RWPE2 (cell line): Measurements from ENCODE around the gene RCOR3.
"Not testable (repeated sequence)": the region's sequence is repeated elsewhere in the genome, so short reads cannot be mapped to it uniquely, and the experiment has no call there.

ENCODE experiments used
- ATAC-seq: fragments of 200-7000 bp; cut with Tn5 transposase; 3 replicates; pipeline ENCODE4 v1.9.1; 2021; ENCODE audit warnings: low read depth
- DNase-seq: peaks from one replicate; pipeline ENCODE4 v3.0.0-alpha.2; 2020; ENCODE audit warnings: low spot score
- H3K27ac ChIP-seq: fragments of 450-650 bp; 2 replicates; pipeline ENCODE4 v1.5.1; 2017; ENCODE audit warnings: mild to moderate bottlenecking; ENCODE audit not compliant: poor library complexity, severe bottlenecking
- H3K27me3 ChIP-seq: fragments of 250-450 bp; sonication (Bioruptor Pico); 2 replicates; pipeline ENCODE4 v1.5.1; 2021; ENCODE audit warnings: mild to moderate bottlenecking, moderate library complexity; ENCODE audit not compliant: insufficient read depth, poor library complexity, severe bottlenecking
- H3K36me3 ChIP-seq: fragments of 250-450 bp; sonication (Bioruptor Pico); 2 replicates; pipeline ENCODE4 v1.5.1; 2020; ENCODE audit warnings: low read depth, mild to moderate bottlenecking, moderate library complexity
- H3K4me1 ChIP-seq: fragments of 250-450 bp; sonication (Bioruptor Pico); 2 replicates; pipeline ENCODE4 v1.5.1; 2021; ENCODE audit warnings: mild to moderate bottlenecking, moderate library complexity; ENCODE audit not compliant: insufficient read depth, poor library complexity, severe bottlenecking
- H3K4me3 ChIP-seq: fragments of 250-450 bp; sonication (Bioruptor Pico); 2 replicates; pipeline ENCODE4 v1.5.1; 2021; ENCODE audit warnings: mild to moderate bottlenecking, moderate library complexity; ENCODE audit not compliant: severe bottlenecking
- H3K9me3 ChIP-seq: fragments of 250-450 bp; sonication (Bioruptor Pico); 2 replicates; pipeline ENCODE4 v1.5.1; 2021; ENCODE audit warnings: mild to moderate bottlenecking, moderate library complexity; ENCODE audit not compliant: severe bottlenecking
- CTCF ChIP-seq: fragments of 450-650 bp; IDR thresholded peaks from one replicate; pipeline ENCODE4 v1.5.1; 2017; ENCODE audit warnings: mild to moderate bottlenecking, moderate library complexity; ENCODE audit not compliant: poor library complexity, severe bottlenecking

The RCOR3 gene

GRCh38 chr1:211217392-211217791 is 41.8 kb upstream of the RCOR3 start:
- Histone ChIP-seq H3K27ac (no peak overlapping the region), H3K4me1 (no peaks in the 10 kb centered on the region), H3K36me3 (no peaks in the 10 kb centered on the region), H3K27me3 (no peaks in the 10 kb centered on the region), H3K9me3 (no peaks in the 10 kb centered on the region), H3K4me3 (no peak overlapping the region)
- no peak for TF ChIP-seq CTCF
- no peak for ATAC-seq
- DNase-seq = no peak

DNA sequence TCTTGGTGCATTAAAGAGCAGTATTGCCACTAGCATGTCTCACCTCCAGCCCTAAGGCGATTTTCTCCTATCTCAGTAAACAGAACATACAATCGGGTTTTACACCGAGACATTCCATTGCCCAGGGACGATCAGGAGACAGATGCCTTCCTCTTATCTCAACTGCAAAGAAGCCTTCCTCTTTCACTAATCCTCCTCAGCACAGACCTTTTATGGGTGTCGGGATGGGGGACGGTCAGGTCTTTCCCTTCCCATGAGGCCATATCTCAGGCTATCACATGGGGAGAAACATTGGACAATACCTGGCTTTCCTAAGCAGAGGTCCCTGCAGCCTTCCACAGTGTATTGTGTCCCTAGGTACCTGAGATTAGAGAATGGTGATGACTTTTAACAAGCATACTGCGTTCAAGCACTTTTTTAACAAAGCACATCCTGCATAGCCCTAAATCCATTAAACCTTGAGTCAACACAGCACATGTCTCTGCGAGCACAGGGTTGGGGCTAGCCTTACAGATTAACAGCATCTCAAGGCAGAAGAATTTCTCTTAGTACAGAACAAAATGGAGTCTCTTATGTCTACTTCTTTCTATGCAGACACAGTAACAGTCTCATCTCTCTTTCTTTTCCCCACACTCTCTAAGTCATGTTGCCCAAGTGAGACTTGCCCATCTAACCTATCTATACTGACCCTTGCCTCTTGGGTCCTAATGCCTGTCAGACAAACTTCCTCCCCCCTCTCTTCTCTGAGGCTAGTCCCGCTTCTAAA is 36.5 kb upstream of the RCOR3 start:
- not testable (repeated sequence) for H3K4me3 ChIP-seq, ATAC-seq, H3K4me1 ChIP-seq, H3K9me3 ChIP-seq, H3K27me3 ChIP-seq, H3K36me3 ChIP-seq, DNase-seq, H3K27ac ChIP-seq

DNA sequence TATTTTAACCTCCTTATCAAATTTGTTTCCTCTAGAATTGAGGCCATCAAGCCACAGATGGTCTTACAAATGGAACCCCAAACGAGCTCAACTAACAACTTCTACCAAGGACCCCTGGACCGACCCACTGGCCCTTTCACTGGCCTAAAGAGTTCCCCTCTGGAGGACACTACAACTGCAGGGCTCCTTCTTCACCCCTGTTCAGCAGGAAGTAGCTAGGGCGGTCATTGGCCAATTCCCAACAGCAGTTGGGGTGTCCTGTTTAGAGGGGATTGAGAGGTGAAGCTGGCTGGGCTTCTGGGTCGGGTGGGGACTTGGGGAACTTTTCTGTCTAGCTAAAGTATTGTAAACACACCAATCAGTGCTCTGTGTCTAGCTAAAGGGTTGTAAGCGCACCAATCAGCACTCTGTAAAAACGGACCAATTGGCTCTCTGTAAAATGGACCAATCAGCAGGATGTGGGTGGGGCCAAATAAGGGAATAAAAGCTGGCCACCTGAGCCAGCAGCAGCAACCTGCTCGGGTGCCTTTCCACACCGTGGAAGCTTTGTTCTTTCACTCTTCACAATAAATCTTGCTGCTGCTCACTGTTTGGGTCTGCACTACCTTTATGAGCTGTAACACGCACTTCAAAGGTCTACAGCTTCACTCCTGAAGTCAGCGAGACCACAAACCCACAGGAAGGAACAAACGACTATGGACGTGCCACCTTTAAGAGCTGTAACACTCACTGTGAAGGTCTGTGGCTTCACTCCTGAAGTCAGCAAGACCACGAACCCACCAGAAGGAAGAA is 30.4 kb upstream of the RCOR3 start:
- not testable (repeated sequence) for H3K4me1 ChIP-seq, DNase-seq, H3K27ac ChIP-seq, H3K4me3 ChIP-seq, H3K9me3 ChIP-seq, H3K27me3 ChIP-seq, ATAC-seq, H3K36me3 ChIP-seq

DNA sequence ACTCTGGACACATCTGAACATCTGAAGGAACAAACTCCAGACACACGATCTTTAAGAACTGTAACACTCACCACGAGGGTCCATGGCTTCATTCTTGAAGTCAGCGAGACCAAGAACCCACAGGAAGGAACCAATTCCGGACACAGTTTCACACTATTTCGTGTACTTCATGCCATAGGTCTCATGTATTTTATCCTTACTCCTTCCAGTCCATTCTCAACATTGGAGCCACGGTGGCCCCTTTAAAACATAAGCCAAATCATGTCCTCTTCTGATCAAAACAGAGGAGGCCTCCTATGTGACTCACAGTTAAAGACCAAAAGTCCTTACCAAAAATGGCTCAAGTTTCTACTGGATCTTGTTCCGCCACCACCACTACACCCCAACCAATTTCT is 29.8 kb upstream of the RCOR3 start:
- Histone ChIP-seq H3K9me3 (no peaks in the 10 kb centered on the region), H3K27me3 (no peaks in the 10 kb centered on the region), H3K4me3 (no peak overlapping the region), H3K36me3 (no peaks in the 10 kb centered on the region), H3K27ac (no peak overlapping the region), H3K4me1 (no peaks in the 10 kb centered on the region)
- ATAC-seq (no peak), DNase-seq (no peak)
- no peak for TF ChIP-seq CTCF

GRCh38 chr1:211231873-211232272 is 27.3 kb upstream of the RCOR3 start:
- Histone ChIP-seq H3K9me3 (no peaks in the 10 kb centered on the region), H3K4me3 (no peak overlapping the region), H3K27ac (no peak overlapping the region), H3K4me1 (no peaks in the 10 kb centered on the region), H3K36me3 (no peaks in the 10 kb centered on the region), H3K27me3 (no peaks in the 10 kb centered on the region)
- ATAC-seq (no peak), DNase-seq (no peak)
- TF ChIP-seq CTCF = no peak
